ENCODE measurements around the gene KLF12.

- TF ChIP-seq EP300 (IDR thresholded peaks at IDR 0.05; ENCODE audit: borderline replicate concordance) (no peak), REST (IDR thresholded peaks at IDR 0.05; ENCODE audit: low read depth) (no peak), USF1 (IDR thresholded peaks at IDR 0.05) (no peak), EGR1 (IDR thresholded peaks at IDR 0.05) (no peak), RAD21 (IDR thresholded peaks at IDR 0.05; ENCODE audit: low read depth) (no peak)
These were observed 19.1 kb upstream of the KLF12 start for GRCh38 chr13:74153316-74153715.
